K562 (cell line): ENCODE data around the gene EIF3J.

Experiments
- BRD4 ChIP-seq: fragments of 200-600 bp; sonication (generic); IDR thresholded peaks from 2 replicates; pipeline ENCODE4 v1.6.1; 2017; ENCODE audit warnings: inconsistent platforms
- EP300 ChIP-seq: IDR thresholded peaks from 2 replicates; pipeline ENCODE4 v1.6.1; 2012; ENCODE audit warnings: low read length, improper control_type of control experiment
- EZH2 ChIP-seq: IDR thresholded peaks from 2 replicates; pipeline ENCODE4 v1.6.1; 2012; ENCODE audit warnings: low read depth, mild to moderate bottlenecking, inconsistent platforms, low read length, borderline replicate concordance
- NRF1 ChIP-seq, 2 experiments: fragments of 450-650 bp; IDR thresholded peaks in 1 of 2; conservative IDR thresholded peaks in 1 of 2; 2 replicates each; pipeline ENCODE4 v1.6.1; 2014; ENCODE audit warnings: mild to moderate bottlenecking in 2 of 2
- RNF2 ChIP-seq: sonication (generic); IDR thresholded peaks from 2 replicates; pipeline ENCODE4 v1.6.1; 2016
- TAF1 ChIP-seq: IDR thresholded peaks from 2 replicates; pipeline ENCODE4 v1.6.1; 2011; ENCODE audit warnings: mild to moderate bottlenecking, low read length, moderate library complexity; ENCODE audit not compliant: insufficient read depth, control insufficient read depth, severe bottlenecking; ENCODE audit errors: extremely low read depth
- ZNF24 ChIP-seq: fragments of 450-650 bp; IDR thresholded peaks from 2 replicates; pipeline ENCODE4 v1.6.1; 2016
- ZNF778 ChIP-seq: fragments of 450-650 bp; formaldehyde crosslinking; IDR thresholded peaks from 2 replicates; pipeline ENCODE4 v1.4.0; 2020; ENCODE audit warnings: mild to moderate bottlenecking, moderate library complexity
- ZSCAN29 ChIP-seq: fragments of 450-650 bp; IDR thresholded peaks from 2 replicates; pipeline ENCODE4 v1.6.1; 2017
- TF ChIP-seq, protein P1 (sequence below), 2 experiments: IDR thresholded peaks; 2 replicates each; pipeline ENCODE4 v1.6.1; 2012; ENCODE audit warnings: improper control_type of control experiment in 2 of 2, low read depth in 2 of 2, low read length in 2 of 2, borderline replicate concordance in 1 of 2
- TF ChIP-seq, protein P2 (sequence below), 3 experiments: IDR thresholded peaks in 2 of 3; conservative IDR thresholded peaks in 1 of 3; 2 replicates each; pipeline ENCODE4 v1.5.1; 2011 to 2012; ENCODE audit warnings: low read length in 3 of 3, mild to moderate bottlenecking in 3 of 3, control low read depth in 2 of 3, improper control_type of control experiment in 1 of 3, inconsistent platforms in 1 of 3, low read depth in 1 of 3, mixed read lengths in 1 of 3, moderate library complexity in 1 of 3; ENCODE audit not compliant: insufficient read depth in 2 of 3
- TF ChIP-seq, protein P3 (sequence below), 2 experiments: fragments of 450-650 bp in 1 of 2; IDR thresholded peaks; 2 replicates each; pipeline ENCODE4 v1.6.1; 2011 to 2017; ENCODE audit warnings: low read depth in 2 of 2, antibody characterized with exemption in 1 of 2, borderline replicate concordance in 1 of 2, low read length in 1 of 2, mild to moderate bottlenecking in 1 of 2, mixed read lengths in 1 of 2; ENCODE audit not compliant: control insufficient read depth in 1 of 2

DNA sequence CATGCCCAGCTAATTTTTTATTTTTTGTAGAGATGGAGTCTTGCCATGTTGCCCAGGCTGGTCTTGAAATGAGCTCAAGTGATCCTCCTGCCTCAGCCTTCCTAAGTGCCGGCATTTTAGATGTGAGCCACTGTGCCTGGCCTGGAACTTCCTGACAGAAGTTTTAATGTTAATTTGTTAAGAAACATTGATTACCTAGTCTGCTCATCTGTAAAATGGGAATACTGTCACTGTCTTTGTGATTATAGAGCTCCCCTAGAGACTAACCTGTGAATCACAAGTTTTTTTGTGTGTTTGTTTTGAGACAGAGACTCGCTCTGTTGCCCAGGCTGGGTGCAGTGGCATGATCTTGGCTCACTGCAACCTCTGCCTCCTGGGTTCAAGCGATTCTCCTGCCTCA lies 4.3 kb upstream of the EIF3J start:
- TF ChIP-seq, protein P1, sequence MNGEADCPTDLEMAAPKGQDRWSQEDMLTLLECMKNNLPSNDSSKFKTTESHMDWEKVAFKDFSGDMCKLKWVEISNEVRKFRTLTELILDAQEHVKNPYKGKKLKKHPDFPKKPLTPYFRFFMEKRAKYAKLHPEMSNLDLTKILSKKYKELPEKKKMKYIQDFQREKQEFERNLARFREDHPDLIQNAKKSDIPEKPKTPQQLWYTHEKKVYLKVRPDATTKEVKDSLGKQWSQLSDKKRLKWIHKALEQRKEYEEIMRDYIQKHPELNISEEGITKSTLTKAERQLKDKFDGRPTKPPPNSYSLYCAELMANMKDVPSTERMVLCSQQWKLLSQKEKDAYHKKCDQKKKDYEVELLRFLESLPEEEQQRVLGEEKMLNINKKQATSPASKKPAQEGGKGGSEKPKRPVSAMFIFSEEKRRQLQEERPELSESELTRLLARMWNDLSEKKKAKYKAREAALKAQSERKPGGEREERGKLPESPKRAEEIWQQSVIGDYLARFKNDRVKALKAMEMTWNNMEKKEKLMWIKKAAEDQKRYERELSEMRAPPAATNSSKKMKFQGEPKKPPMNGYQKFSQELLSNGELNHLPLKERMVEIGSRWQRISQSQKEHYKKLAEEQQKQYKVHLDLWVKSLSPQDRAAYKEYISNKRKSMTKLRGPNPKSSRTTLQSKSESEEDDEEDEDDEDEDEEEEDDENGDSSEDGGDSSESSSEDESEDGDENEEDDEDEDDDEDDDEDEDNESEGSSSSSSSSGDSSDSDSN (IDR thresholded peaks at IDR 0.05; ENCODE audit: borderline replicate concordance in 1 of 2, low read depth in 2 of 2, low read length in 2 of 2): no peak
- TF ChIP-seq EZH2 (no peak), NRF1 (conservative IDR thresholded peaks at IDR 0.05 in 1 of 2, IDR thresholded peaks at IDR 0.05 in 1 of 2) (no peak), TAF1 (no peak), ZNF778 (CRISPR knock-in tag) (no peak), ZNF24 (no peak), ZSCAN29 (no peak), RNF2 (no peak), BRD4 (no peak), EP300 (no peak)
- TF ChIP-seq, protein P2, sequence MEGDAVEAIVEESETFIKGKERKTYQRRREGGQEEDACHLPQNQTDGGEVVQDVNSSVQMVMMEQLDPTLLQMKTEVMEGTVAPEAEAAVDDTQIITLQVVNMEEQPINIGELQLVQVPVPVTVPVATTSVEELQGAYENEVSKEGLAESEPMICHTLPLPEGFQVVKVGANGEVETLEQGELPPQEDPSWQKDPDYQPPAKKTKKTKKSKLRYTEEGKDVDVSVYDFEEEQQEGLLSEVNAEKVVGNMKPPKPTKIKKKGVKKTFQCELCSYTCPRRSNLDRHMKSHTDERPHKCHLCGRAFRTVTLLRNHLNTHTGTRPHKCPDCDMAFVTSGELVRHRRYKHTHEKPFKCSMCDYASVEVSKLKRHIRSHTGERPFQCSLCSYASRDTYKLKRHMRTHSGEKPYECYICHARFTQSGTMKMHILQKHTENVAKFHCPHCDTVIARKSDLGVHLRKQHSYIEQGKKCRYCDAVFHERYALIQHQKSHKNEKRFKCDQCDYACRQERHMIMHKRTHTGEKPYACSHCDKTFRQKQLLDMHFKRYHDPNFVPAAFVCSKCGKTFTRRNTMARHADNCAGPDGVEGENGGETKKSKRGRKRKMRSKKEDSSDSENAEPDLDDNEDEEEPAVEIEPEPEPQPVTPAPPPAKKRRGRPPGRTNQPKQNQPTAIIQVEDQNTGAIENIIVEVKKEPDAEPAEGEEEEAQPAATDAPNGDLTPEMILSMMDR (IDR thresholded peaks at IDR 0.05 in 2 of 3, conservative IDR thresholded peaks at IDR 0.05 in 1 of 3; ENCODE audit: insufficient read depth in 2 of 3, low read depth in 1 of 3, low read length in 3 of 3): peak in 2 of 3 experiments; percentile 24 to 35; a peak in 2 of 6 replicates
- TF ChIP-seq, protein P3, sequence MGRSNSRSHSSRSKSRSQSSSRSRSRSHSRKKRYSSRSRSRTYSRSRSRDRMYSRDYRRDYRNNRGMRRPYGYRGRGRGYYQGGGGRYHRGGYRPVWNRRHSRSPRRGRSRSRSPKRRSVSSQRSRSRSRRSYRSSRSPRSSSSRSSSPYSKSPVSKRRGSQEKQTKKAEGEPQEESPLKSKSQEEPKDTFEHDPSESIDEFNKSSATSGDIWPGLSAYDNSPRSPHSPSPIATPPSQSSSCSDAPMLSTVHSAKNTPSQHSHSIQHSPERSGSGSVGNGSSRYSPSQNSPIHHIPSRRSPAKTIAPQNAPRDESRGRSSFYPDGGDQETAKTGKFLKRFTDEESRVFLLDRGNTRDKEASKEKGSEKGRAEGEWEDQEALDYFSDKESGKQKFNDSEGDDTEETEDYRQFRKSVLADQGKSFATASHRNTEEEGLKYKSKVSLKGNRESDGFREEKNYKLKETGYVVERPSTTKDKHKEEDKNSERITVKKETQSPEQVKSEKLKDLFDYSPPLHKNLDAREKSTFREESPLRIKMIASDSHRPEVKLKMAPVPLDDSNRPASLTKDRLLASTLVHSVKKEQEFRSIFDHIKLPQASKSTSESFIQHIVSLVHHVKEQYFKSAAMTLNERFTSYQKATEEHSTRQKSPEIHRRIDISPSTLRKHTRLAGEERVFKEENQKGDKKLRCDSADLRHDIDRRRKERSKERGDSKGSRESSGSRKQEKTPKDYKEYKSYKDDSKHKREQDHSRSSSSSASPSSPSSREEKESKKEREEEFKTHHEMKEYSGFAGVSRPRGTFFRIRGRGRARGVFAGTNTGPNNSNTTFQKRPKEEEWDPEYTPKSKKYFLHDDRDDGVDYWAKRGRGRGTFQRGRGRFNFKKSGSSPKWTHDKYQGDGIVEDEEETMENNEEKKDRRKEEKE (IDR thresholded peaks at IDR 0.05; ENCODE audit: borderline replicate concordance in 1 of 2, control insufficient read depth in 1 of 2, low read depth in 2 of 2, low read length in 1 of 2): no peak
